CD14-positive monocyte (primary cell): ENCODE measurements around the gene RASSF4. TPM values are rescaled to one million over a fixed set of nuclear protein-coding genes. Genes with fewer than 3 reads are reported as not detected.

ENCODE experiments used
- DNase-seq, 3 donors: peaks; one replicate each; pipeline ENCODE4 v3.0.0-alpha.2; 2011 to 2022
- H2AFZ ChIP-seq: 2 replicates; pipeline ENCODE4 v1.6.0; 2012; ENCODE audit warnings: mild to moderate bottlenecking, low read depth, low read length, inconsistent platforms; ENCODE audit not compliant: insufficient read depth, poor library complexity, severe bottlenecking
- H3K27ac ChIP-seq, 2 donors: 1 replicate in 1 of 2; 2 replicates in 1 of 2; pipeline ENCODE4 v1.5.1; 2012 to 2013; ENCODE audit warnings: low read length in 2 of 2, control low read depth in 1 of 2, inconsistent platforms in 1 of 2, low read depth in 1 of 2, mild to moderate bottlenecking in 1 of 2
- H3K27me3 ChIP-seq, 2 donors: one replicate each; pipeline versions ENCODE4 v1.6.0 to v1.6.1; 2011 to 2013; ENCODE audit warnings: low read length in 2 of 2; ENCODE audit not compliant: control insufficient read depth in 2 of 2, insufficient read depth in 2 of 2
- H3K36me3 ChIP-seq, 2 donors: replicated peaks in 1 of 2; 1 replicate in 1 of 2; 2 replicates in 1 of 2; pipeline versions ENCODE4 v1.5.1 to v1.6.1; 2012 to 2013; ENCODE audit warnings: low read length in 2 of 2, control low read depth in 1 of 2, inconsistent platforms in 1 of 2, mild to moderate bottlenecking in 1 of 2; ENCODE audit not compliant: insufficient read depth in 2 of 2, control insufficient read depth in 1 of 2
- H3K4me1 ChIP-seq, 2 donors: 1 replicate in 1 of 2; 2 replicates in 1 of 2; pipeline versions ENCODE4 v1.5.1 to v1.6.1; 2012 to 2013; ENCODE audit warnings: low read length in 2 of 2, control low read depth in 1 of 2, inconsistent platforms in 1 of 2, mild to moderate bottlenecking in 1 of 2, moderate library complexity in 1 of 2; ENCODE audit not compliant: insufficient read depth in 2 of 2, control insufficient read depth in 1 of 2
- H3K4me2 ChIP-seq: replicated peaks from 2 replicates; pipeline ENCODE3; 2012; ENCODE audit warnings: low read length, moderate library complexity, mild to moderate bottlenecking; ENCODE audit not compliant: poor library complexity, severe bottlenecking; ENCODE audit errors: extremely low read depth
- H3K4me3 ChIP-seq, 3 experiments: fragments of 200-600 bp in 1 of 3; sonication (generic) in 1 of 3; replicated peaks in 1 of 3; 1 replicate in 2 of 3; 2 replicates in 1 of 3; pipeline ENCODE4 v1.5.1; 2011 to 2013; ENCODE audit warnings: low read length in 3 of 3, mild to moderate bottlenecking in 3 of 3, control low read depth in 2 of 3, low read depth in 2 of 3, inconsistent platforms in 1 of 3, moderate library complexity in 1 of 3
- H3K79me2 ChIP-seq: 2 replicates; pipeline ENCODE4 v1.6.0; 2012; ENCODE audit warnings: mild to moderate bottlenecking, control low read depth, inconsistent platforms, low read length, moderate library complexity; ENCODE audit not compliant: insufficient read depth
- H3K9ac ChIP-seq: 2 replicates; pipeline ENCODE4 v1.6.0; 2017; ENCODE audit warnings: low read length, mild to moderate bottlenecking; ENCODE audit not compliant: insufficient read depth, poor library complexity, severe bottlenecking
- H3K9me3 ChIP-seq, 2 donors: replicated peaks in 1 of 2; 1 replicate in 1 of 2; 2 replicates in 1 of 2; pipeline versions ENCODE4 v1.5.1 to v1.6.1; 2012 to 2013; ENCODE audit warnings: low read length in 2 of 2, control low read depth in 1 of 2; ENCODE audit not compliant: control insufficient read depth in 1 of 2, insufficient read depth in 1 of 2
- H4K20me1 ChIP-seq: 2 replicates; pipeline ENCODE4 v1.6.0; 2012; ENCODE audit warnings: mild to moderate bottlenecking, low read length, control low read depth, moderate library complexity; ENCODE audit not compliant: insufficient read depth
- H3K27ac Mint-ChIP-seq, 7 donors: one replicate each; pipeline ENCODE4 v1.8.0; 2020; ENCODE audit warnings: mild to moderate bottlenecking in 7 of 7, mixed read lengths in 7 of 7, moderate library complexity in 6 of 7, inconsistent platforms in 2 of 7
- H3K27me3 Mint-ChIP-seq, 3 donors: one replicate each; pipeline ENCODE4 v1.8.0; 2021 to 2022; ENCODE audit warnings: low read depth in 3 of 3, mild to moderate bottlenecking in 3 of 3, mixed read lengths in 3 of 3, moderate library complexity in 3 of 3, inconsistent platforms in 1 of 3
- H3K36me3 Mint-ChIP-seq, 2 donors: one replicate each; pipeline ENCODE4 v1.8.0; 2020; ENCODE audit warnings: mixed read lengths in 2 of 2, inconsistent platforms in 1 of 2, mild to moderate bottlenecking in 1 of 2
- H3K4me1 Mint-ChIP-seq: one replicate; pipeline ENCODE4 v1.8.0; 2020; ENCODE audit warnings: mild to moderate bottlenecking, mixed read lengths
- H3K4me3 Mint-ChIP-seq, 2 donors: one replicate each; pipeline ENCODE4 v1.8.0; 2020; ENCODE audit warnings: mild to moderate bottlenecking in 2 of 2, mixed read lengths in 2 of 2, moderate library complexity in 1 of 2
- H3K9me3 Mint-ChIP-seq, 7 donors: one replicate each; pipeline ENCODE4 v1.8.0; 2020 to 2022; ENCODE audit warnings: mixed read lengths in 7 of 7, mild to moderate bottlenecking in 6 of 7, moderate library complexity in 6 of 7, inconsistent platforms in 2 of 7
- intact Hi-C, 2 donors: fragments of 100-400 bp; cut with micrococcal nuclease; formaldehyde crosslinking; loops; one replicate each; pipeline versions ENCODE4 v1.15.0 to v1.15.1; 2023
- polyA plus RNA-seq, 3 donors: library from polyadenylated mRNA; depleted of rRNA in 1 of 3; unstranded in 2 of 3; stranded (reverse) in 1 of 3; fragments of 300-500 nt in 2 of 3; fragments of >200 nt in 1 of 3; fragmentation: Illumina TruSeq in 2 of 3; gene quantifications; 1 replicate in 2 of 3; 2 replicates in 1 of 3; pipeline ENCODE4 v1.2.3, GENCODE V29; 2012 to 2021
- TF ChIP-seq, protein P1 (sequence below): fragments of 200-600 bp; IDR thresholded peaks from one replicate; pipeline ENCODE4 v1.8.0; 2022; ENCODE audit warnings: antibody characterized with exemption, mild to moderate bottlenecking

The RASSF4 gene
- polyA plus RNA-seq, 3 donors, result 117 to 290 (median 120) TPM

GRCh38 chr10:44954042-44954441 lies 5.6 kb upstream of the RASSF4 start:
- peaks cover 63% of the 10 kb centered on the region for H3K4me1 Mint-ChIP-seq
- Histone ChIP-seq H3K79me2 (peaks cover 94% of the 10 kb centered on the region), H3K27me3 (no peaks in the 10 kb centered on the region), H3K27ac (no peak overlapping the region), H2AFZ (no peak overlapping the region), H3K4me1 (peaks cover 48 to 58% of the 10 kb centered on the region in 2 donors), H3K4me2 (no peak overlapping the region), H3K9ac (no peak overlapping the region), H4K20me1 (peaks cover 66% of the 10 kb centered on the region), H3K36me3 (peaks cover 13 to 58% of the 10 kb centered on the region in 2 donors), H3K9me3 (no peaks in the 10 kb centered on the region), H3K4me3 (no peak overlapping the region)
- H3K4me3 Mint-ChIP-seq, result no peak overlapping the region
- peaks cover 0 to 4% (median 1%) of the 10 kb centered on the region in 3 donors for H3K27me3 Mint-ChIP-seq
- TF ChIP-seq, protein P1, sequence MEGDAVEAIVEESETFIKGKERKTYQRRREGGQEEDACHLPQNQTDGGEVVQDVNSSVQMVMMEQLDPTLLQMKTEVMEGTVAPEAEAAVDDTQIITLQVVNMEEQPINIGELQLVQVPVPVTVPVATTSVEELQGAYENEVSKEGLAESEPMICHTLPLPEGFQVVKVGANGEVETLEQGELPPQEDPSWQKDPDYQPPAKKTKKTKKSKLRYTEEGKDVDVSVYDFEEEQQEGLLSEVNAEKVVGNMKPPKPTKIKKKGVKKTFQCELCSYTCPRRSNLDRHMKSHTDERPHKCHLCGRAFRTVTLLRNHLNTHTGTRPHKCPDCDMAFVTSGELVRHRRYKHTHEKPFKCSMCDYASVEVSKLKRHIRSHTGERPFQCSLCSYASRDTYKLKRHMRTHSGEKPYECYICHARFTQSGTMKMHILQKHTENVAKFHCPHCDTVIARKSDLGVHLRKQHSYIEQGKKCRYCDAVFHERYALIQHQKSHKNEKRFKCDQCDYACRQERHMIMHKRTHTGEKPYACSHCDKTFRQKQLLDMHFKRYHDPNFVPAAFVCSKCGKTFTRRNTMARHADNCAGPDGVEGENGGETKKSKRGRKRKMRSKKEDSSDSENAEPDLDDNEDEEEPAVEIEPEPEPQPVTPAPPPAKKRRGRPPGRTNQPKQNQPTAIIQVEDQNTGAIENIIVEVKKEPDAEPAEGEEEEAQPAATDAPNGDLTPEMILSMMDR, result no peak
- H3K36me3 Mint-ChIP-seq, result peaks cover 50 to 61% of the 10 kb centered on the region in 2 donors
- intact Hi-C loops, result no loop called here
- peaks cover 0 to 4% (median 3%) of the 10 kb centered on the region in 7 donors for H3K9me3 Mint-ChIP-seq
- no peak for DNase-seq
- H3K27ac Mint-ChIP-seq, result no peak overlapping the region

DNA sequence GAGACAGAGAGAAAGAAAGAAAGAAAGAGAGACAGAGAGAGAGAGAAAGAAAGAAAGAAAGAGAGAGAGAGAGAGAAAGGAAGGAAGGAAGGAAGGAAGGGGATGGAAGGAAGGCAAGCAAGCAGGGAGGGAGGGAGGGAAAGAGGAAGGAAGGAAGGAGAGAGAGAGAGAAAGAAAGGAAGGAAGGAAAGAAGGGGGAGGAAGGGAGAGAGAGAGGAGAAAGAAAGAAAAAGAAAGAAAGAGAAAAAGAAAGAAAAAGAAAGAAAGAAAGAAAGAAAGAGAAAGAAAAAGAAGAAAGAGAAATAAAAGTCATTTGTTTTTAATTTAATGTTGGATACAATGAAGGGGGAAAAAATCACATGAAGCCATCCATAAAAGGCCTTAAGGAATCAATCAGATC lies 4.6 kb upstream of the RASSF4 start:
- TF ChIP-seq, protein P1, result peak; percentile 10
- Histone ChIP-seq H3K27ac (no peak overlapping the region), H3K79me2 (peaks cover 96% of the 10 kb centered on the region), H3K27me3 (no peaks in the 10 kb centered on the region), H3K9ac (no peak overlapping the region), H3K9me3 (no peaks in the 10 kb centered on the region), H3K4me2 (no peak overlapping the region), H3K36me3 (peaks cover 13 to 58% of the 10 kb centered on the region in 2 donors), H2AFZ (no peak overlapping the region), H4K20me1 (peaks cover 64% of the 10 kb centered on the region), H3K4me1 (peaks cover 39 to 54% of the 10 kb centered on the region in 2 donors), H3K4me3 (no peak overlapping the region)
- no peak for DNase-seq
- peaks cover 50 to 61% of the 10 kb centered on the region in 2 donors for H3K36me3 Mint-ChIP-seq
- H3K9me3 Mint-ChIP-seq, result peaks cover 0 to 4% (median 3%) of the 10 kb centered on the region in 7 donors
- intact Hi-C loops, result no loop called here
- H3K4me3 Mint-ChIP-seq, result no peak overlapping the region
- H3K27ac Mint-ChIP-seq, result peak overlapping the region in 3 of 7 donors; percentile 46 to 86 (median 79)
- H3K4me1 Mint-ChIP-seq, result peaks cover 54% of the 10 kb centered on the region
- peaks cover 0 to 4% (median 1%) of the 10 kb centered on the region in 3 donors for H3K27me3 Mint-ChIP-seq
